Esophagus squamous epithelium (tissue), 5 donors: Measurements from ENCODE around the gene ST6GALNAC3. TPM values are rescaled to one million over a fixed set of nuclear protein-coding genes. Genes with fewer than 3 reads are reported as not detected.
"Not testable (repeated sequence)": the region's sequence is repeated elsewhere in the genome, so short reads cannot be mapped to it uniquely, and the experiment has no call there.

Experiments used
- DNase-seq: peaks from one replicate; lab custom pipeline; 2025; lab: John Stamatoyannopoulos, UW
- H3K27ac ChIP-seq, 4 donors: fragments of 200-600 bp; sonication (generic); one replicate each; pipeline ENCODE4 v1.5.1; 2016 to 2019; ENCODE audit warnings: mild to moderate bottlenecking in 1 of 4
- H3K27me3 ChIP-seq, 4 donors: fragments of 200-600 bp; sonication (generic); 1 replicate in 3 of 4; 2 replicates in 1 of 4; pipeline versions ENCODE4 v1.5.1 to v1.6.0; 2017 to 2021; ENCODE audit warnings: antibody characterized with exemption in 1 of 4
- H3K36me3 ChIP-seq, 3 donors: fragments of 200-600 bp; sonication (generic); one replicate each; pipeline ENCODE4 v1.5.1; 2016 to 2019
- H3K4me1 ChIP-seq, 3 donors: fragments of 200-600 bp; sonication (generic); one replicate each; pipeline ENCODE4 v1.5.1; 2017 to 2019
- H3K4me3 ChIP-seq, 4 donors: fragments of 200-600 bp; sonication (generic); 1 replicate in 3 of 4; 2 replicates in 1 of 4; pipeline ENCODE4 v1.5.1; 2016 to 2019; ENCODE audit warnings: mild to moderate bottlenecking in 2 of 4, moderate library complexity in 1 of 4
- H3K9me3 ChIP-seq, 3 donors: fragments of 200-600 bp; sonication (generic); one replicate each; pipeline ENCODE4 v1.5.1; 2016 to 2019
- CTCF ChIP-seq, 6 experiments: fragments of 450-650 bp in 4 of 6; fragments of 200-600 bp in 2 of 6; sonication (generic) in 2 of 6; IDR thresholded peaks; one replicate each; pipeline ENCODE4 v1.5.1; 2016 to 2019; ENCODE audit warnings: antibody characterized with exemption in 6 of 6, mild to moderate bottlenecking in 4 of 6, moderate library complexity in 4 of 6
- POLR2A ChIP-seq, 4 donors: fragments of 450-650 bp; IDR thresholded peaks; one replicate each; pipeline ENCODE4 v1.6.1; 2017; ENCODE audit warnings: antibody characterized with exemption in 4 of 4, mild to moderate bottlenecking in 4 of 4, moderate library complexity in 3 of 4
- WGBS, 2 donors: methylation state at CpG; one replicate each; pipeline ENCODE4 v1.1.5; 2018; 5-methylcytosine and 5-hydroxymethylcytosine counted together
- intact Hi-C: fragments of 100-400 bp; cut with DNase I; formaldehyde crosslinking; loops from one replicate; pipeline ENCODE4 v1.15.0; 2022
- total RNA-seq, 4 donors: library from RNA; depleted of rRNA; stranded (reverse); fragments of >200 nt; gene quantifications; one replicate each; pipeline ENCODE4 v1.1.0, GENCODE V29; 2016
- donor health status: DM: yes; HTN: yes; CAD: no.

ST6GALNAC3 gene
- total RNA-seq, 4 donors from 2014 or later = 0.27 to 4.3 (median 2.2) TPM

- Histone ChIP-seq H3K9me3 (no peaks in the 10 kb centered on the region), H3K4me1 (peaks cover 0 to 5% (median 3%) of the 10 kb centered on the region in 3 donors), H3K27ac (no peak overlapping the region), H3K36me3 (no peaks in the 10 kb centered on the region), H3K4me3 (no peak overlapping the region), H3K27me3 (no peaks in the 10 kb centered on the region)
- no peak for DNase-seq
- intact Hi-C loops = no loop called here
- WGBS, 2 donors = 89 to 95% methylated on average over 2 of the region's 2 CpGs
- no peak for TF ChIP-seq POLR2A (IDR thresholded peaks at IDR 0.05)
- no peak for TF ChIP-seq CTCF (IDR thresholded peaks at IDR 0.05)
Measured at GRCh38 chr1:76115171-76115570, 40.6 kb downstream of the ST6GALNAC3 start.

- no peaks in the 10 kb centered on the region for H3K4me1 ChIP-seq
- H3K9me3 ChIP-seq = no peaks in the 10 kb centered on the region
- H3K4me3 ChIP-seq = no peak overlapping the region
- TF ChIP-seq CTCF (IDR thresholded peaks at IDR 0.05) (no peak), POLR2A (IDR thresholded peaks at IDR 0.05) (no peak)
- no peaks in the 10 kb centered on the region for H3K36me3 ChIP-seq
- no peaks in the 10 kb centered on the region for H3K27me3 ChIP-seq
- H3K27ac ChIP-seq = no peak overlapping the region
- DNase-seq = no peak
- 71 to 76% methylated on average over 5 of the region's 5 CpGs for WGBS, 2 donors
- intact Hi-C loops = no loop called here
Measured at GRCh38 chr1:76121850-76122249, 47.3 kb downstream of the ST6GALNAC3 start.

- no peaks in the 10 kb centered on the region for H3K27me3 ChIP-seq
- DNase-seq = no peak
- H3K9me3 ChIP-seq = no peaks in the 10 kb centered on the region
- 50 to 65% methylated on average over 4 to 5 of the region's 5 CpGs for WGBS, 2 donors
- no peak overlapping the region for H3K27ac ChIP-seq
- intact Hi-C loops = no loop called here
- H3K36me3 ChIP-seq = no peaks in the 10 kb centered on the region
- TF ChIP-seq POLR2A (IDR thresholded peaks at IDR 0.05) (no peak), CTCF (IDR thresholded peaks at IDR 0.05) (no peak)
- no peaks in the 10 kb centered on the region for H3K4me1 ChIP-seq
- H3K4me3 ChIP-seq = no peak overlapping the region
Measured at GRCh38 chr1:76122271-76122670, 47.7 kb downstream of the ST6GALNAC3 start.

GRCh38 chr1:76123411-76124064, 49.0 kb downstream of the ST6GALNAC3 start:
- H3K27ac ChIP-seq, H3K4me1 ChIP-seq, H3K36me3 ChIP-seq, H3K27me3 ChIP-seq, H3K9me3 ChIP-seq, DNase-seq, H3K4me3 ChIP-seq, intact Hi-C loops: not testable (repeated sequence)
- WGBS, 2 donors = 83 to 86% methylated on average over 5 of the region's 5 CpGs

- WGBS, 2 donors = 82 to 89% methylated on average over 7 of the region's 7 CpGs
- Histone ChIP-seq H3K36me3 (no peaks in the 10 kb centered on the region), H3K4me1 (no peaks in the 10 kb centered on the region), H3K4me3 (no peak overlapping the region), H3K27ac (no peak overlapping the region), H3K27me3 (no peaks in the 10 kb centered on the region), H3K9me3 (no peaks in the 10 kb centered on the region)
- intact Hi-C loops = no loop called here
- DNase-seq = no peak
- no peak for TF ChIP-seq CTCF (IDR thresholded peaks at IDR 0.05)
- TF ChIP-seq POLR2A (IDR thresholded peaks at IDR 0.05) = no peak
Measured at GRCh38 chr1:76124196-76124595, 49.6 kb downstream of the ST6GALNAC3 start.
